PFSK-1 (cell line): ENCODE measurements around the gene SYT6.

Experiments
- FOXP2 ChIP-seq: optimal IDR thresholded peaks from 2 replicates; pipeline ENCODE3; 2011; ENCODE audit warnings: borderline replicate concordance, control low read depth, inconsistent platforms; ENCODE audit not compliant: insufficient read depth; ENCODE audit errors: extremely low read length, extremely low read depth
- POLR2AphosphoS5 ChIP-seq: IDR thresholded peaks from 2 replicates; pipeline ENCODE4 v1.6.1; 2012; ENCODE audit warnings: low read depth, mild to moderate bottlenecking, control low read depth, low read length, moderate library complexity
- REST ChIP-seq, 2 experiments: IDR thresholded peaks; 2 replicates each; pipeline versions ENCODE4 v1.6.1 to v1.8.0; 2011 to 2012; ENCODE audit warnings: low read depth in 2 of 2, low read length in 2 of 2, control low read depth in 1 of 2, inconsistent platforms in 1 of 2, mild to moderate bottlenecking in 1 of 2, moderate library complexity in 1 of 2; ENCODE audit not compliant: insufficient read depth in 1 of 2
- SIN3A ChIP-seq: IDR thresholded peaks from 2 replicates; pipeline ENCODE4 v1.6.1; 2012; ENCODE audit warnings: mild to moderate bottlenecking, low read length, moderate library complexity, borderline replicate concordance; ENCODE audit not compliant: insufficient read depth
- TAF1 ChIP-seq: IDR thresholded peaks from 2 replicates; pipeline ENCODE4 v1.6.1; 2012; ENCODE audit warnings: low read length, control low read depth, borderline replicate concordance; ENCODE audit not compliant: insufficient read depth

The SYT6 gene

GRCh38 chr1:114195819-114196218 is 42.1 kb upstream of the SYT6 start:
- TF ChIP-seq SIN3A: no peak
- TF ChIP-seq POLR2AphosphoS5: no peak
- TF ChIP-seq REST (IDR thresholded peaks at IDR 0.05; ENCODE audit: insufficient read depth in 1 of 2, low read depth in 2 of 2, low read length in 2 of 2): no peak
- TF ChIP-seq TAF1: no peak
- TF ChIP-seq FOXP2: no peak

- no peak for TF ChIP-seq FOXP2
- no peak for TF ChIP-seq SIN3A
- no peak for TF ChIP-seq TAF1
- TF ChIP-seq REST (IDR thresholded peaks at IDR 0.05; ENCODE audit: insufficient read depth in 1 of 2, low read depth in 2 of 2, low read length in 2 of 2): no peak
- no peak for TF ChIP-seq POLR2AphosphoS5
Observed at GRCh38 chr1:114192328-114192727, 38.7 kb upstream of the SYT6 start.

- TF ChIP-seq REST (IDR thresholded peaks at IDR 0.05; ENCODE audit: insufficient read depth in 1 of 2, low read depth in 2 of 2, low read length in 2 of 2): no peak
- no peak for TF ChIP-seq TAF1
- no peak for TF ChIP-seq SIN3A
- TF ChIP-seq POLR2AphosphoS5: no peak
- no peak for TF ChIP-seq FOXP2
Observed at GRCh38 chr1:114189398-114189797, 35.7 kb upstream of the SYT6 start.

GRCh38 chr1:114181356-114181755 is 27.7 kb upstream of the SYT6 start:
- TF ChIP-seq SIN3A (no peak), FOXP2 (no peak), REST (IDR thresholded peaks at IDR 0.05; ENCODE audit: insufficient read depth in 1 of 2, low read depth in 2 of 2, low read length in 2 of 2) (no peak), TAF1 (no peak), POLR2AphosphoS5 (no peak)

GRCh38 chr1:114180742-114181141 is 27.1 kb upstream of the SYT6 start:
- no peak for TF ChIP-seq POLR2AphosphoS5
